ENCODE measurements around the gene SRSF8. TPM values are rescaled to one million over a fixed set of nuclear protein-coding genes. Genes with fewer than 3 reads are reported as not detected.
"Not testable (repeated sequence)": the region's sequence is repeated elsewhere in the genome, so short reads cannot be mapped to it uniquely, and the experiment has no call there.

SRSF8 gene
- total RNA-seq, 1 experiment from 2014 or later = 48.5 TPM

- BruUV-seq (replicated peaks) = no TSS peak
- Mint-ChIP-seq H3K27ac (ENCODE audit: low read depth, unreplicated experiment) (no peak overlapping the region), H3K4me3 (ENCODE audit: unreplicated experiment) (no peak overlapping the region), H3K36me3 (ENCODE audit: insufficient read depth, unreplicated experiment) (no peaks in the 10 kb centered on the region), H3K27me3 (ENCODE audit: insufficient read depth, unreplicated experiment) (no peaks in the 10 kb centered on the region), H3K4me1 (ENCODE audit: insufficient read depth, unreplicated experiment) (peaks cover 9% of the 10 kb centered on the region), H3K9me3 (ENCODE audit: unreplicated experiment) (peaks cover 3% of the 10 kb centered on the region)
- TF ChIP-seq CTCF (IDR thresholded peaks at IDR 0.05; ENCODE audit: unreplicated experiment) = no peak
- no peak for DNase-seq (ENCODE audit: unreplicated experiment)
- intact Hi-C loops (cut with micrococcal nuclease) = no loop called here
- CTCF ChIA-PET = interaction anchor here (0.6 to 1.3 kb wide), 2 partner anchors 8 to 757 kb away, joined by 3 to 4 read pairs; partner anchors contain the start of gene CEP57
- POLR2A ChIA-PET = interaction anchor here (0.6 to 1.2 kb wide), 5 partner anchors 34 to 1238 kb away, joined by 3 to 6 read pairs (median 4); partner anchors contain the start of genes CWC15, KDM4D and SRSF8
Measured at GRCh38 chr11:95033051-95033450, 33.7 kb upstream of the SRSF8 start.

DNA sequence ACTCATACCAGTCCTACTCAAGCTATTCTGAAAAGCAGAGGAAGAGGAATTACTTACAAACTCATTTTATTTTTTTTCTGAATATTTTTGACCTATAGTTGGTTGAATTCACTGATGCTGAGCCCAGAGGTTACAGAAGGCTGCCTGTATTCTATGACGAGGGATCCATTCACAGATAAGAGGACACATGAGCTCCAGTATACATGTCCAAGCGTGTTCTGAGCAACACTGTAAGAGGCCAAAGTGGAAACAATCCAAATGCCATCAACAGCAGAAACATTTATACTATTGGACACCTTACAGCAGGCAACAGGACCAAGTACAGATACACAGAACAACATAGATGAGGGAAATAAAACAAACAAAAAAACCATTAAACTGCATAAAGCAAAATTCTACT is 31.4 kb upstream of the SRSF8 start:
- no peak for TF ChIP-seq CTCF (IDR thresholded peaks at IDR 0.05; ENCODE audit: unreplicated experiment)

DNA sequence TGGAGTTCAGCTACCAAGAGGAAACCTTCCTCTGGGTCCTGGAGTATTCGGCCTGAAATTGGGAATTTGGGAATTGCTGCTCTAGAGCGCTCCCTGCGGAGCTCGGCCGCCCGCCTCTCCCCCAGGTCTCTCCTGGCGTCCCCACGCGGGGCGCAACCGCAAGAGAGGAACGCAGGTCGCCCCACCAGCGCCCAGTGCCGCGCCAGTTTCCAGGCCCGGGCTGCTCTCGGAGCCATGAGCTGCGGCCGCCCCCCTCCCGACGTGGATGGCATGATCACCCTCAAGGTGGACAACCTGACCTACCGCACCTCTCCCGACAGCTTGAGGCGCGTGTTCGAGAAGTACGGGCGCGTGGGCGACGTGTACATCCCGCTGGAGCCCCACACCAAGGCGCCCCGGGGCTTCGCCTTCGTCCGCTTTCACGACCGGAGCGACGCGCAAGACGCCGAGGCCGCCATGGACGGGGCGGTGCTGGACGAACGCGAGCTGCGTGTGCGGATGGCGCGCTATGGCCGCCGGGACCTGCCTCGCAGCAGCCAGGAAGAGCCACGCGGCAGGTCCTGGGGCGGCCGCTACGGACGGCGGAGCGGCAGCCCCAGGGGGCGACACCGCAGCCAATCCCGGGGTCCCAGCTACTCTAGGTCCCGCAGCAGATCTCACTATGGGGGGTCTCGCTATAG is 29.2 kb upstream of the SRSF8 start:
- CTCF ChIA-PET; BruUV-seq (replicated peaks); H3K4me3 Mint-ChIP-seq (ENCODE audit: unreplicated experiment); H3K36me3 Mint-ChIP-seq (ENCODE audit: insufficient read depth, unreplicated experiment); intact Hi-C loops (cut with micrococcal nuclease); H3K4me1 Mint-ChIP-seq (ENCODE audit: insufficient read depth, unreplicated experiment); H3K9me3 Mint-ChIP-seq (ENCODE audit: unreplicated experiment); H3K27me3 Mint-ChIP-seq (ENCODE audit: insufficient read depth, unreplicated experiment); POLR2A ChIA-PET; DNase-seq (ENCODE audit: unreplicated experiment): not testable (repeated sequence)
- peak overlapping the region; percentile 13 for H3K27ac Mint-ChIP-seq (ENCODE audit: low read depth, unreplicated experiment)

More for the DNA sequence above, 31.4 kb upstream of the SRSF8 start:
- no TSS peak for BruUV-seq (replicated peaks)
- no peak overlapping the region for H3K27ac Mint-ChIP-seq (ENCODE audit: low read depth, unreplicated experiment)
- intact Hi-C loops (cut with micrococcal nuclease) = no loop called here
- peaks cover 8% of the 10 kb centered on the region for H3K9me3 Mint-ChIP-seq (ENCODE audit: unreplicated experiment)
- DNase-seq (ENCODE audit: unreplicated experiment) = peak; percentile 36
- H3K36me3 Mint-ChIP-seq (ENCODE audit: insufficient read depth, unreplicated experiment) = peaks cover 4% of the 10 kb centered on the region
- peaks cover 9% of the 10 kb centered on the region for H3K4me1 Mint-ChIP-seq (ENCODE audit: insufficient read depth, unreplicated experiment)
- ChIA-PET POLR2A (interaction anchor here (0.6 to 2.8 kb wide), 11 partner anchors 10 to 112 kb away, joined by 3 to 45 read pairs (median 3); partner anchors contain the start of genes CWC15, KDM4D and SRSF8), CTCF (interaction anchor here (0.6 to 1.7 kb wide), 6 partner anchors 20 to 412 kb away, joined by 3 to 7 read pairs (median 3); no protein-coding TSS in a partner anchor)
- H3K4me3 Mint-ChIP-seq (ENCODE audit: unreplicated experiment) = no peak overlapping the region
- H3K27me3 Mint-ChIP-seq (ENCODE audit: insufficient read depth, unreplicated experiment) = no peaks in the 10 kb centered on the region

DNA sequence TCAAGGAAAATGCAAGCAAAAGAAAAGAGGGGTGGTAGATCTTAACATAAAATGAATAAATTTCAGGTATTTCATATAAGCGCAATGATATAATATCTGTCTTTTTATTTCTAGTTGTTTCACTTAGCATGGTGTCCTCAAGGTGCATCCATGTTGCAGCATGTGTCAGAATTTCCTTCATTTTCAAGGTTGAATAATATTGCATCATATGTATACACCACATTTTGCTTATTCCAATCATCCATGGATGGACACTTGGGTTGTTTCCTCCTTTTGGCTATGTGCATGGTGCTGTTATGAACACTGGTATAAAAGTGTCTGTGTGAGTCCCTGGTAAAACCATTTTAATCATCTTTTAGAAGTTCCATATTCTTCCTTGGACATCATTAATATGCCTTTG is 24.5 kb upstream of the SRSF8 start:
- DNase-seq (ENCODE audit: unreplicated experiment) = no peak
- Mint-ChIP-seq H3K4me3 (ENCODE audit: unreplicated experiment) (no peak overlapping the region), H3K36me3 (ENCODE audit: insufficient read depth, unreplicated experiment) (peaks cover 4% of the 10 kb centered on the region), H3K27ac (ENCODE audit: low read depth, unreplicated experiment) (no peak overlapping the region), H3K27me3 (ENCODE audit: insufficient read depth, unreplicated experiment) (peaks cover 36% of the 10 kb centered on the region), H3K9me3 (ENCODE audit: unreplicated experiment) (peaks cover 8% of the 10 kb centered on the region), H3K4me1 (ENCODE audit: insufficient read depth, unreplicated experiment) (no peaks in the 10 kb centered on the region)
- intact Hi-C loops (cut with micrococcal nuclease) = no loop called here
- ChIA-PET CTCF (interaction anchor here (0.6 kb wide), 1 partner anchor 114 kb away, joined by 3 read pairs; no protein-coding TSS in a partner anchor), POLR2A (interaction anchor here (1.4 kb wide), 1 partner anchor 26 kb away, joined by 5 read pairs; no protein-coding TSS in a partner anchor)
- no peak for TF ChIP-seq CTCF (IDR thresholded peaks at IDR 0.05; ENCODE audit: unreplicated experiment)
- BruUV-seq (replicated peaks) = no TSS peak
